Eye (tissue), 1 donor: Measurements from ENCODE around the gene LINS1.

Source experiments
- DNase-seq: peaks from one replicate; pipeline ENCODE4 v3.0.0-alpha.2; 2015

Gene LINS1, protein sequence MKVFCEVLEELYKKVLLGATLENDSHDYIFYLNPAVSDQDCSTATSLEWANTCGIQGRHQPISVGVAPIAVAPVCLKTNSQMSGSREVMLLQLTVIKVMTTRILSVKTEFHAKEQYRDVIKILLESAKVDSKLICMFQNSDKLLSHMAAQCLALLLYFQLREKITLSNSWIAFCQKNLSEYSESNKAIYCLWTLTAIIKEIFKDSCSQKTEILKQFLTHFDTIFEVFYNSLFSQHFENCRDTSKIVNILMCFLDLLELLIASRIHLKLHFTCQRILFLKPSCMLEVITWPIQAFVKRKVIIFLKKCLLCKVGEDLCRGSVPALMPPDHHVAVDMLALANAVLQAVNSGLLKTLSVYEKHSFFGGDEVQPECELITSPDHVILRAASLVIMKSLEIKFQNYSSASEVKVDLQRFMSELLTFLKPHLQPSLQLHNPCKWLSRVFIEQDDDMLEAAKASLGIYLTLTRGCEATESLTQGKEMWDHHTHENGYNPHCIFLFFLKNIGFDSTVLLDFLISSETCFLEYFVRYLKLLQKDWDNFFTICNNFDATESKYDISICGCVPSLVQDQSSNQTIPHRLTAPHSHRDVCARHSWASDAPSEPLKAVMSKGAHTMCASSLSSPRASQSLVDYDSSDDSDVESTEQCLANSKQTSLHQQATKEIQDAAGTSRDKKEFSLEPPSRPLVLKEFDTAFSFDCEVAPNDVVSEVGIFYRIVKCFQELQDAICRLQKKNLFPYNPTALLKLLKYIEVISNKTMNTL

DNA sequence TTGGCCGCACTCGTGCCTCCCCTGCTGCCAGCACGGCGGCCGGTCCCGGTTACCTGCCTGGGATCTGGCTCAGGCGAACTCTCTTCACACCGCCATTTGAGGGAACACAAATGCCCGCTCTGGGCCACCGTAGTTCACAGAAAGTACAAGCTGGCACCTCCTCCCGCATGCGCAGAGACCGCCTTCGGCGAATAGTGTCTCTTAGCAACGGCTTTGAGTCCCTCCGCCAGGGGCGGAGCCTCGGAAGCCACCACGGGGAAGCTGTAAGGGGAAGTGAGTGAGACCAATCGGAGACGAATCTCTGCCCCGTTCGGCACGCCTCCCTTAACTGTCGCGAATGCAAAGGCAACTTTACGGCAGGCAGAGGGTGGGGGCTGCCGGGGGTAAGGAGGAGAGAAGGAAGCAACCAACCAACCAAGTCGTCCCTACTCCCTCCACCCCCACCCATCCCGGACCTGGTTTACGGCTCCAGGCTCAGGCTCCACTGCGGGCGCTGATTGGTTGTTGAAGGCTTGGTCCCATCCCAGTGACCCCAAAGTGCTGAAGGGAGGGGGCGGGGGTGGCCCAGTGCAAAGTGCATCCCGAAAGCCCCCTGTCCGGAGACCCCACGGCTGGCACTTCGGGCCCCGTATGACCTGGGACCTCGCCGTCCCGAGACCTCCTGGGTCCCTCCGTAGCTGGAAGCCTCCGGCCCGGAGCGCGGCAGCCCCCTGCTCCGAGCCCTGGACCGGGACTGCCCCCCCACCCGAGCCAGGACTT, at the start of gene LINS1, which contains the start of gene ASB7:
Gene LINS1 (minus strand): TSS at position 121 of the 759 bp plus-strand sequence. CDS start 21,342 bp downstream, outside the sequence.
Gene ASB7 (plus strand): TSS at position 526 of the 759 bp plus-strand sequence. CDS start 9,628 bp downstream, outside the sequence.
- peak; percentile 100 for DNase-seq

DNA sequence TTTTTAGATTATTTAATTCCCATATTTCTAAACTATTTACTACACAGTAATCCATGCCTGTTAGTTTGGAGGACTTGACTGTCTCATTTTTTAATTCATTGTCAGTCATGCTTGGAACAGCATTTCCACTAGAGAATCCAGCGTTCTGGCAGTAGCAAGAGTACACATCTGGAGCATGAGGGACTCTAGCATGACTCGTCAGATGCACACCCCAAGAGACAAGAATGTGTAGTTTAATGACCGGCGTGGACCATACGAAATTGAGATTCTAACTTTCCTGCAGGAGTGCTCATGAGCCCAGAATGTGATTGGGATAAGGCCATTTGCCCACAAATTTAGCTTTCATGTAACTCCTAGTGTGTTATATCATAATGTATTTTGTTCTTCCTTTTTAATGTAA, 49.3 kb upstream of the LINS1 start:
- no peak for DNase-seq

DNA sequence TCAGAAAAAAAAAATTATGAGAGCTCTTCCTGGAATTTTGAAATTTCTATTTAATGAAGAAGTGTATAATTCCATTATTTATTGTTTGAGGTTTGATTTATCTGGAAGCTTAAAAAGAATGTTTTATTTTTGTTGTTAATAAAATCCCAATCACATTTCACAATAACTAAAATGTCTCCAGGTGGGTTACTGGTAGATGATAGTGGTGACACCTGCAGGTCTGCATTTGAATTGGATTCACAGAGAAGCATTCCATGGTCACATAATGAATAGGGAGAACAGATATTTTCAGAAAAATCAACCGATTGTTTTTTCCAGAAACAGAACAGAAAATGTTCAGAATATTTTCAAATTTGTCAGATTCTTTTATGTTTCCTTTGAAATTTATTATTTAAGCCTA, 48.7 kb upstream of the LINS1 start:
- no peak for DNase-seq

DNA sequence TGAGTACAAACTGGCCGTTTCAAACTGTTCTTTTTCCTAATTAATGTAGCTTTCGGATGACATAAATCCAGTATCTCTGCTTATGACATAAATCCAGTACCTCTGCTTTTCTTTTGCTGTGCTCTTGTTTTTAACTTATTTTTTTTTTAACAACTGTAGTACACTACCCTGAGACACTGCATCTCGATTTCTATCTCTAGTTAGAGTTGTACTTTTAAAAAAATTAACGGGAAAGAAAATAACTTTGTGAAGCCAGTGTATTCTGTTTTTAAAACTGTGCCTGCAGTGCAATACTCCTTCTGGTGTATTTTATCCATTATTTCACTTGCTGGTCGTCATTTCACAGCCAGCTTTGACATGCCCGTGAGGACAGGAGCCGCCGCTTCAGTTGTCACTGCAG, 47.0 kb upstream of the LINS1 start:
- DNase-seq, result peak; percentile 64

DNA sequence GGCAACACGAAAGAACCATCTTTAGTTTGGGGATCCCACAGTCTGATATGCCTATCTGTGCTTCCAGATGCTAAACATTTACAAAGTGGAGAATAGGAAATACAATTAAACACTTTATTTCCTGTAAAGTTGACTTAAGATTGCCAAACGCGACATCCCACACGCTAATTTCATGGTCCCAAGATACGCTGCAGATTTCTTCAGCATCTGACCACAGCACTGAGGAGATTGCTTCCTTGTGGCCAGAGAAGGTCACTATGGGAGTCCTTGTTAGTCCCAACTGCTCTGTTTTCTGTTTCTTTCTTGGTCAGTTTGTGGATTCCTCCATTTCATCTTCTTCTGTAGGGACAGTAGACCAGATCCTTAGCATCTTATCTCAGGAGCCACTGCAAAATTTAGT, 43.7 kb upstream of the LINS1 start:
- no peak for DNase-seq

DNA sequence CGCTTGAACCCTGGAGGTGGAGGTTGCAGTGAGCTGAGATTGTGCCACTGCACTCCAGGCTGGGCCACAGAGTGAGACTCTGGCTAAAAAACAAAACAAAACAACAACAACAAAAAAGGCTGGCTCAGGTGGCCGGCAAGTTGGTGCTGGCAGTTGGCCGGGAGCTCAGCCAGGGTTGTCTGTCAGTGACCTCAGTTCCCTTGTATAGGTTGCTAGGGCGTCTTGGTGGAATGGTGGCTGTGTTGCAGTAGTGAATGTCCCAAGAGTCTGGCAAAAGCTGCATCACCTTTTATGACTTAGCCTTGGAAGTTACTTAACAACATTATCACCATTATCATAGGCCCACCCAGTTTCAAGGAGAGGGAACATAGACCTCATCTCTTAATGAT, 41.0 kb upstream of the LINS1 start:
- DNase-seq, result no peak

DNA sequence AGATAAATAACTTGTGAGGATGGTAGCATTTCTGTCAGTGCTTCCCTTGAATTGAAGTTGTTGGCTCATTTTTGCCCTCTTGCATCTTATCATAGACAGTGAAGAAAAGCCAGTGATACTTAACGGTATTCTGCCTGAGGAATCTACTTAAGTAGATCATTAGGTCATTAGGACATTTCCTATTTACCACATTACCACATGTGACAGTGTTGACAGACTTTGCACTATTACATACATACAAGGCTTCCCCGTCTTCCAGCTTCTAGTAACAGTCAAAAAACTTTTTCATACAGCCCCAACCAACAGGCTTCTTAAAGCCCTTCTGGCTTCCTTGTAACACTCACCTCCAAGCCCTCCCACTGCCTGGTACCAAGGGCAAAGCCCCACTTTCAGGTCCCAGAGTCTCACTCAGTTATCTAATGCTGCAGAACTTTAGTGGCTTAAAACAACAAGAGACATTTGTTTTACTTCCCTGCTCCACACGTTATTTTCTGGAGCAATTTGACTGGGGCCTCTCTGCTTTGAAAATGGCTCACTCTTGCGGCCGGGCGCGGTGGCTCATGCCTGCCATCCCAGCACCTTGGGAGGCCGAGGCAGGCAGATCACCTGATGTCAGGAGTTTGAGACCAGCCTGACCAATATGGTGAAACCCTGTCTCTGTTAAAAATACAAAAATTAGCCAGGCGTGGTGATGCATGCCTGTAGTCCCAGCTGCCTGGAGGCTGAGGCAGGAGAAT, 40.4 kb upstream of the LINS1 start:
- no peak for DNase-seq

DNA sequence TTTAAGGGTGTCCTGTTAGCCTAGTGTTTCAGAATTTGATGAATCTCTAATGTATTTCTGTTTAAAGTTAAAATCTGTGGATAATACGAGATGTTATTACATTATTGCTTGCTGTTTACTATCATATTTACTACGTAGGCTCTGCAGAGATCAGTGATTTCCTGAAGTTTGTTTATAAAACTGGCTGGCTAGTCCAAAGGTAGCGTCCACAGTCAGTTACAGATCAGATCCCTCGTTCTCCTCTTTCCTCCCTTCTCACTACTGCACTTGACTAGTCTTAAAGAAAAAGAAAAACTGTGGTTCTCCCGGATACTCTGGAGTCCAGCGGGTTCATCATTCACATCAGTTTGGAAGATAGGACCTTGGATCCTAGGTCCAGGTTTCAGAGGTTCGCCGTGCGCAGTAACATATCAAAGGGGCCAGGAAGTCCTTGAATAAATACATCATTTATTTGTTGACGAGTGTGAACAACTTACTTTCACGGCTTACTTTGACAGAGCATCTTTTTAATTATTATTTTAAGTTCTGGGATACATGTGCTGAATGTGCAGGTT, 36.3 kb upstream of the LINS1 start:
- DNase-seq, result no peak

DNA sequence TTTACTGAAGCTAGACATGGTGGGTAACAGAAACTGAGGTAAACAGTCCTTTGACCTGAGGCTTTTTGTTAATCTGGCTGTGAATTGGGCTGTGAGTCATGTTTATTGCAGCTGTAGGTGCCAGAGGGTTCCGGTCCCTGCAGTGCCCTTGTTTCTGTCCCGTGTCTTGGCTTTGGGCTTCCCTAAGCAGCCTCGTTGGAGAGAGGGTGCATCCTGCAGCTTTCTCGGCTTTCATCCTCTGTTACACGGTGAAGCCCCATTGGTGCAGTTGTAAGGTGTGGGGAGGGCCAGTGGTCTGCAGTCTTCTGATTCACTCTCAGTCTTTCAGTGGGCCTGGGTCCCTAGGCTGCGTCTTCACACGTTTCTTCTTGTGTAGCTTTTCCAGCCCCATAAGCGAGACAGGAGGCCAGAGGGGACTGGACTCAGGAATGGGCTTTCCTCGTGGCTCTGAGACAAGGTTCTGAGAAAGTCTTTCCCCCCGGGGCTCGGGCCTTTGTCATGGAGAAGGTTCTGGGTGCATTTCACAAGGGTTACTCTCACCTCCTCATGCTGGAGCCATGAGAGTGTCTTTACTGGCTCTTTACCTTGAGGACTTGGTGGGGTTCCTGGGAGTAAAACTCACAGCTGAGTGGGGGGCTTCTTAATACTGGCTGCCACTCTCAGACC, 33.6 kb upstream of the LINS1 start:
- DNase-seq, result no peak

DNA sequence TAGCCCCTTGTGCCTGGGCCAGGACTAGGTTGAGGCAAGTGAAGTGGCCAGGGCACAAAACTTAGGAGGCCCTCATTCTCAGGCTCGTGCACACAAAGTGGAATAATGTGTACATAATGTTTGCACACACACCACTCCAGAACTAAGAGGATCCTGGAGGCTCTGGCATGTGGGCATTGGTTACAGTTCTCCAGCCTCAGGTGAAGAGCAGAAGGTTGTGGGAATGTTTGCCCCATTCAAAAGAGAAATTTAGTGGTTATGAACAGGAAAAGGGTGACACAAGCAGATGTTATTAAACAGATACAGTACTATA, 31.7 kb upstream of the LINS1 start:
- DNase-seq, result no peak

DNA sequence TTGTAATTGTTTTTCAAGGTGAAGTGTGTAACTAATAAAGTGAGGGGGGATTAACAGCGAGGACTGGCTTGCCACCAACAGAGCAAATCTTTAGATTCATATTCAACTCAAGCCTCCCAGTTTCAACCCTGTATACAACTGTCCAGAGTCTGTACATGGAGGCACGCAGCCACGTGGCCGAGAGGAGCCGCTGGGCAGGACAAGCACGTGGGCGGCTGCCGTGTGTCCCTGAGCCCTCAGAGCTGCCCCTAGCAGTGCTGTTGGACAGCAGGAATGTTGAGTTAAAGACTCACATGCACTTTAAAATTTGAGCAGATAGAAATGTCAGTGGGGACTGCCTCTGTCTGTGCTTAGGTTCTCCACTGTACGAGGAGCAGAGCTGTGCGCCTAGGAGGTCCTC, 29.8 kb upstream of the LINS1 start:
- DNase-seq, result no peak

DNA sequence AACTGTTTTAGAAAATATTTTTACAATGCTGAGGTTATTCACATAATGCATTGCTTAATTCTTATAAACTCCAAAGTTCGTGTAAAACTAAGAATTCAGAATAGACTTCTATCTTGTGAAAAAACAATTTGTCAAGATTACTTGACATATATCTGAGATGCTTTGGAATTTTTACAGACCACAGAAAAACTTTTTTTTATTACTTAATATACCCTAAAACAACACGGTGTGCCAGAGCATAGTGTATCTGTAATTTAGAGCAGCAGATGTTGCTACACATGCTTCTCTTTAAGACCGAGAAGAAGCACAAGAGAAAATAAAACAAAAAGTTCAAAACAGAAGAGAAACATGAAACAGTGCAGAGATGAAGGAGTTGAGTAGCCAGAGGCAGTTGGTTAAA, 26.8 kb upstream of the LINS1 start:
- DNase-seq, result no peak

DNA sequence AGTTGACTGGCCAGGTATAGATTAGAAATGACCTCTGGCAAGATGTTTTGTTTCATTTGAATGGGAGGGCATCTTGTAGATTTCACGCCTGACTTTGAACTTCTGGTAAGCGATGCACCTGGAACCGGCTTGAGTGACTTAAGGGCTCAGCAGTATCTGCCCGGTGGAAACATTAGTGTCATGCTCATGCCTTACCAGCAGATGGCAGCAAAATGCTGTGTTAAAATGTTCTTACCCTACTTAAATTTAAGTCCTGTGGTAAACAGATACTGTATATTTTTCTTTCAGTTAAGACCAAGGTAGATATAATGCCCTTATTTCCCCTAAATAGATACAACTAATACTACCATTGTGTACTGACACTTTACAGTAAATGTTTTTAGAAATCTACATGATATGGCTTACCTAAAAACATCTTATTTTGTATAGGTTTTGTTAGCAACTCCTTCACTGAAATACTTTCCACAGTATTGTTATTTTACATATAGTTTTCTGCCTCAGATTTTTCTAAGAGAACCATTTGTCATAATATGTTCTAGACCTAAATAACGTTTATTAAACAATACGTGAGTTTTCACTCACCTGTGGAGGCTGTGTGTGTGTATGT, 25.9 kb upstream of the LINS1 start:
- DNase-seq, result peak; percentile 90

DNA sequence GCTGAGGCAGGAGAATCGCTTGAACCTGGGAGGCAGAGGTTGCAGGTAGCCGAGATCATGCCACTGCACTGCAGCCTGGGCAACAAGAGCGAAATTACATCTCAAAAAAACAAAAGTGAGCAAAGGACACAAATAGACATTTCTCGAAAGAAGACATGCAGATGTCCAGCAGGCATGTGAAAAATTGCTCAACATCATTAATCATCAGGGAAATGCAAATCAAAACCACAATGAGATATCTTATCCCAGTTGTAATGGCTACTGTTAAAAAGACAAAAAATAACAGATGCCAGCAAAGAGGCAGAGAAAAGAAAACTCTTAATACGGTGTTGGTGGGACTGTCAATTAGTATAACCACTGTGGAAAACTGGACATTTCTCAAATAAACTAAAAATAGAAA, 21.3 kb upstream of the LINS1 start:
- no peak for DNase-seq

DNA sequence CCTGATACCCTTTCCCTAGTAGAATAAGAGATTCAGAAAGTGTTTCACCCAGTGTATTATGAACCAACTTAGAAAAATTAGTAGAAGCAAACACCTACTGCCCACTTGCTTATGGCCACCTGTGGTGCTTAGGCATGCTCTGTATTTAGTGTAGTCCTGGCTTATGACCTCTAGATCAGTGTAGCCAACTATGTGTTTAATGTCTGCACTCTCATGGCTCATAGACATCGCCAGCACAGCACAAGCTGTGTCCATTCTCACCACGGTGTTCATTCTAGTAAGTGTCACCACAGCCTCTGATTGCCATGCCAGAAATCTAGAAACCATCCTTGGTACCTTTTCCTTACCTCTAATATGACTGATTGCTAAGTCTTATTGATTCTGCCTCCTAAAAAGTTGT, 14.7 kb upstream of the LINS1 start:
- no peak for DNase-seq

DNA sequence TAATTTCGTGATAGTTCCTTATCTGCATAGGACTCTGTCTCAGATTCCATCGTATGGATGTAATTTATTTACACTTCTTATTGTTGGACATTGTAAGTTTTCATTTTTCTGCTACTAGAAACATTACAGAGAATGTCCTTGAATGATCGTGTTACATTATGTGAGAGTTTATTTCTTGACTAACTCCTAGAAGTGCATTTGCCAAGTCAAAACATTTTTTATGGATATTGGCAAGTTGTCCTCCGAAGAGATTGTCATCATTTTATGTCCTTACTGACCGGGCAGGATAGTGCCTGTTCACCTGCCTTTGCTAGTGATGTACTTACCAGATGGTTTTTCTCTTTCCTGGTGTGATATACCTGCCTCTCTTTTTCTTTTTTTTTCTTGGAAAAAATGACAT, 13.8 kb upstream of the LINS1 start:
- no peak for DNase-seq

DNA sequence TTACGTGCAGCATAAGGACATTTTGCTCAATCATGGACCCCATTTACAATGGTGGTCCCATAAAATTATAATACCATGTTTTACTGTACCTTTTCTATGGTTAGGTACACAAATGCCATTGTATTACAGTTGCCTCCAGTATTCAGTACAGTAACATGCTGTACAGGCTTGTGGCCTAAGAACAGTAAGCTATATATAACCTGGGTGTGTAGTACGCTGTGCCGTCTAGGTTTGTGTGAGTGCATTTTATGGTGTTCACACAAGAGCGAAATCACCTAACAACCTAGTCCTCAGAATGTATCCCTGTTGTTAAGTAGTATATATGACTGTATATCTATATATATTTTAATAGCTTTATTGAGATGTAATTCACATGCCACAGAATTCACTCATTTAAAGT, 12.9 kb upstream of the LINS1 start:
- no peak for DNase-seq

DNA sequence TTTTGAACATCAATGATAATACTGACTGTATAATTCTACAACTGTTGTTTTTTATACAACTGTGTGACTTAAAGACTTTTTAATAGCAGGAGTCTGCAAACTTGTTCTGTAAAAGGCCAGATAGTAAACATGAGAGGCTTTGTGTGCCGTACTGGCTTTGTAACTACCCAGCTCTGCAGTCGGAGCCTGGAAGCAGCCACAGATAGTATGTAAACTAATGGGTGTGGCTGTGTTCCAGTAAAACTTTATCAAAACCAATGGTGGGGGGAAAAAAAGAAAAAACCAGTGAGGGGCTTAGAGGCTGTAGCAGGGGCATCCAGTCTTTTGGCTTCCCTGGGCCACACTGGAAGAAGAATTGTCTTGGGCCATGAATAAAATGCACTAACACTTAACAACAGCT, 12.4 kb upstream of the LINS1 start:
- DNase-seq, result no peak

DNA sequence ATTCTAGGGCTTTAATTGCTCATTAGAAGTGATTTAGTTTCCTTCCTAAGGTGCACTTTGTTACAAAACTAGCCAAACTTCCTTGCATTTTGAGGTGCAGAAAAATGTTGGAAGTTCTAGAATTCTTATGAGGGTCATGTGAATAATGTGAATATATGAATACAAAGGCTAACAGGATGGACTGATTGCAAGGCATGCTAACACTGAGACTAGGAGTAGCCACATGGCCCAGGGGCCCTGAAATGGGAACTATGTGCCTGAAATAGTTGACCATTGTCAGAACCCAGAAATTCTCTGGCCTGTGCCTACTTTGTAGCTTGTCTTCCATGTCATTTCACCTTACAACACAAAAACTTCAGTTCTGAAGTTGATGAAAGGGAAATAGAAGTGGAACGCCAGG, 11.2 kb upstream of the LINS1 start:
- DNase-seq, result no peak

DNA sequence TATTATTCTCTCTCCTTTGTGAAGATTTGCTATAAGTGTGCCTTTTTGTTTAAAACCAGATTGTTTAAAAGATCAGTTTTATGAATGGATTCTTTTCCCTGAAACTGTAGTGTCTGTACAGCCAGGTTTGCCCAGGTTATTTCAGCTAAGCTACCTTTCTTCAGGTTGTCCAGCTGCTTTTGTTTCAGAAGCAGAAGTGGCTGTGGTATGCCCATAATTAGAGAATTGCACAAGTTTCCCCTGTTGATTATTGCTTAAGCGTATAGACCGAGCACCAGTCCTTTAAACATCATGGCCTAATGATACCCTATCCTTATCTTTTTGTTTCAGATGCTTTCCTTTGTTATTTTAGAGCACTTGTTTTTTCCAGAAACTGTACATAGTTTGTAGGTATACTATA, 10.6 kb upstream of the LINS1 start:
- DNase-seq, result no peak

DNA sequence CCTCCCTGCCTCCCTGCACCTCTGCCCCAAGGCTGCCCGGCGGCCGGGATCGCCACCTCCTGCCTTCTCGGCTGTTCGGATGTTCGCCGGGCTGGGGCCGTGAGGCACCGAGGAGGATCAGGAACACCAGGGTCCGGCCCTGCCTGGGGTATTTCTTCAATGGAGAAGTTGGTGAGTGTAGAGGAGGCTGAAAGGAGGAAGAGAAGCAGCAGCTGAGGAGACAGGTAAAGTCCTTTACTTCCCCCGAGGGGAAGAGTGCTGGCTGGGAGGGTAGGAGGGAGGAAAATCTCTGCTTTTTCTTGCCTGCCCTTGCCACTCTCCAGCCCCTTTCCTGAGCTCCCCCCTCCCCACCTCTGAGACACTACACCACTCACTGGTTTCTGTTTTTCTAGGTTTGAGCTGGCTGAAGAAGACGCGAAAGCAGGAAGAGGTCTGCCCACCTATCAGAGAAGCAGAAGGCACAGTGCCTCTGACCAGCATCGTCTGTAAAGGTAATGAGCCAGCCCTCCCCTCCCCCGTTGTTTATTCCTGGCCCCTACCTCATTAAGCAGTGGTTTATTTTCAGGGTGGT, 924 bp upstream of the LINS1 start:
- DNase-seq, result no peak
